HG03159 (cell line): ENCODE measurements around the gene SNED1.

ENCODE experiments used
- ATAC-seq: cut with Tn5 transposase; IDR thresholded peaks from one replicate; pipeline ENCODE4 v1.9.1; 2021; ENCODE audit warnings: mild to moderate bottlenecking, moderate library complexity; ENCODE audit not compliant: unreplicated experiment

SNED1 gene

DNA sequence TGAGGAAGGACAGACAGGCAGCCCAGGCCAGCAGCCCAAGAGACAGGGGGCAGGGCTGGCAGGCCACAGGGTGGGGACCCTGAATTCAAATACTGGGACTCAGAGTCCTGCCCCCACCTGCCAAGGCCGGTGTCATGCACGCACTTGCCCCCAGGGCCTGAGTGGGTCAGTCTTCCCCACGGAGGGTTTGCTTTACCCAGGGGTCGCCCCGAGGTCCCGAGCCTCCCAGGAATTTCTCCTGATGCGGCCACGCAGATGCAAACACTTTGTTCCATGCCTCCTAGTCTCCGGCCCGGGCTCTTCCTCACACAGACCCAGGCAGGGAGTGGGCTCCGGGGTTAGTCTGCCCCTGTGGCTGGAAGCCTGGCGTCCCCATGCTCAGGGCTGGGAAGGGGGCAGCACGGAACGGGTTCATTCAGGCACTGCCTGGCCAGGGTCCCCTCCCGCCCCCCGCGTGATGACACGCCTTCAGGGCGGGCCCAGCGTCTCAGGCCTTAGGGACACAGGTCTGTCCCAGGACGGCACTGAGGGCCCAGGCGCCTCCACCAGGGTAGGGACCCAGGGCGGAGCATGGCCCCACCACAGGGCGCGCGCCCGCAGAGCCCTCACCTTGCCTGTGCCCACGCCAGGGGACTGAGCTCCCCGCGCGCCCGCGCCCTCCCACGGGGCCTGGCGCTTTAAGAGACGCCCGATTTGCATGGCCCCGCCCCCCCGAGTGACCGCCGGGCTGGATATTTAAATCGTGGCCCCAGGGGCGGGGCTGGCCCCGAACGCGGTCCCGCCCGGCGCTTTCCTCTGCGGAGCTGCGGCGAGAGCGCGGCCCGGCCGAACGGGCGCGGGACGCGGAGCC is at the start of gene SNED1:
TSS of gene SNED1 (plus strand) at position 763 of the 850 bp plus-strand sequence. CDS start 220 bp downstream, outside the sequence.
- ATAC-seq = no peak

DNA sequence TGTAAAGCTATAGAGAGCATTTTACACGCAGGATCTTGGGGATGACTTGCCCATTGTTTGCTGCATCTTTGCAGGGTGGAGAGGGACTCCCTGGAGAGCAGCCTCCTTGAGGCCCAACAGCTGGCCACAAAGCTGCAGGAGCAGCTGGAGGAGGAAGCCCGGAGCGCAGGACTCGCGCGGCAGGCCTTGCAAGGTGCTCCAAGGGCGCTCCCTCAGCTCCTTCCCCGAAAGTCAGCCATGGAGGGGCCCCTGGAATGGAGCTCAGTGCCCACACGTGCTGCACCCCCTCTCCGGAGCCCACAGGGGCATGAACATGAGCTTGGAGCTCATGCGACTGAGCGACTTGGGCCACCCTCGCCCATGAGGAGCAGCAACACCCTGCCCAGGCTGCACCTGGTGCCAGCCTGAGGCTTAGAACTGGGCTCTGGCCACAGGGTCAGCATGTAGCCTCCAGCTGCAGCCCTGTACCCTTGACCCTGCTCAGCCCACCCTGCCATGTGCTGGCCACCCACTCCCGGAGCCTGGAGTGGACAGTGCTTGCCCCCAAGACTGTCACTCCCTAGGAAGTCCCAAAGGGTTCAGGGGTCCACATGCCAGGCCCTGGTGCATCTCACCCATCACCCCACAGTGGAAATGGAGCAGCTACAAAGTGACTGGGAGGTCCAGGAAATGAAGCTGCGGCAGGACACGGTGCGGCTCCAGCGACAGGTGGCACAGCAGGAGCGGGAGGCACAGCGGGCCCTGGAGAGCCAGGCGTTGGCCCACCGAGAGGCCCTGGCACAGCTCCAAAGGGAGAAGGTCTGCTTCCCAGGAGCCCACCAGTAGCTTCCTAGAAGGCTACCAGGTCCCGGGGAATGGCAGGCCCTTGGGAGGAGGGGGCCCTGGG is 49.3 kb upstream of the SNED1 start:
- no peak for ATAC-seq

DNA sequence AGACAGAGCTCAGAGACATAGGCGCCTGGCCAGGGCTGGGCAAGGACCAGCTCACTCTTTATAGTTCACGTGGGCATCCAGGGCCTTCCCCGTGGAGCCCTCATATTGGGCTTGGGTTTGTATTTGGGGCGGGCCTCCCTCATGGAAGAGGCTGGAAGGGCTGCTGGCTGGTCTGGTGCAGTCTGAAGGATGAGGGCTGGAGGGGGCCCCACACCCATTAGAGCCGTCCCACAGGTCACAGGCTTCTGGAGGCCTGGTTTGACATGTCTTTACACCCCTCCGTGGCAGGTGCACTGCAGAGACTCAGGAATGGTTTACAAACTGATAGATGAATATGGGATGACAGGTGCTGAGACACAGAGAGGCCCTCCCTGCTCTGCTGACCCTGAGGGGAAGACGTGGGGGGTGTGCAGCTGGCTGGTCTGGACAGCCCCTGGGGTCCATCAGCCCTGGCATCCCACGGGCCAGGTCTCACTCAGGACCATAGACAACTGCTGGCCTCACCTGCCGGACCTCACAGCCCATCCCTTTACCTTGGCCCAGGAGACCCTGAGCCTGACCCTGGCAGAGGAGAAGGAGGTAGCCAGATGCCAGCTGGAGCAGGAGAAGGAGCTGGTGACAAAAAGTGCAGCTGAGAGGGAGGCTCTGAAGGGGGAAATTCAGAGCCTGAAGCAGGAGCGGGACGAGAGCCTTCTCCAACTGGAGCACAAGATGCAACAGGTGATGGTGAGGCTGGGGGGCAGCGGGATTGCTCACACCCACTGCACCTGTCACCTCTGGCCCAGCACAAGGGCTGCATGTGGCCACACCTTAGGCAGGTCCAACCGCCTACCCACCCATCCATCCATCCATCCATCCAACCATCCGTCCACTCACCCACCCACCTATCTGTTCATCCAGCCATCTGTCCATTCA is 48.4 kb upstream of the SNED1 start:
- ATAC-seq = no peak

DNA sequence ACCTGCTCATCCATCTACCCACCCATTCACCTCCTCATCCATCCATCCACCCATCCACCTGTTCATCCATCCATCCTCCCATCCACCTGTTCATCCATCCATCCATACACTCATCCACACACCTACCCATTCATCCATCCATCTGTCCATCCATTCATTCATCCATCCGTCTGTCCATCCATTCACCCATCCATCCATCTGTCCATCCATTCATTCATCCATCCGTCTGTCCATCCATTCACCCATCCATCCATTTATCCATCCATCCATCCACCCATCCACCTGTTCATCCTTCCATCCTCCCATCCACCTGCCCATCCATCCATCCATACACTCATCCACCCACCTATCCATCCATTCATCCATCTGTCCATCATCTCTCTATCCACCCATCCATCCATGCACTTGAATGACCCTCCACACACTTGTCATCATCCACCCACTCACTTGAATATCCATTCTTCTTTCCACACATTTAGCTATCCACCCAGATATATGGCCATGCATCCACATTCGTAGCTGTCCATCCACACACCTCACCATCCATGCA is 47.3 kb upstream of the SNED1 start:
- ATAC-seq = no peak

DNA sequence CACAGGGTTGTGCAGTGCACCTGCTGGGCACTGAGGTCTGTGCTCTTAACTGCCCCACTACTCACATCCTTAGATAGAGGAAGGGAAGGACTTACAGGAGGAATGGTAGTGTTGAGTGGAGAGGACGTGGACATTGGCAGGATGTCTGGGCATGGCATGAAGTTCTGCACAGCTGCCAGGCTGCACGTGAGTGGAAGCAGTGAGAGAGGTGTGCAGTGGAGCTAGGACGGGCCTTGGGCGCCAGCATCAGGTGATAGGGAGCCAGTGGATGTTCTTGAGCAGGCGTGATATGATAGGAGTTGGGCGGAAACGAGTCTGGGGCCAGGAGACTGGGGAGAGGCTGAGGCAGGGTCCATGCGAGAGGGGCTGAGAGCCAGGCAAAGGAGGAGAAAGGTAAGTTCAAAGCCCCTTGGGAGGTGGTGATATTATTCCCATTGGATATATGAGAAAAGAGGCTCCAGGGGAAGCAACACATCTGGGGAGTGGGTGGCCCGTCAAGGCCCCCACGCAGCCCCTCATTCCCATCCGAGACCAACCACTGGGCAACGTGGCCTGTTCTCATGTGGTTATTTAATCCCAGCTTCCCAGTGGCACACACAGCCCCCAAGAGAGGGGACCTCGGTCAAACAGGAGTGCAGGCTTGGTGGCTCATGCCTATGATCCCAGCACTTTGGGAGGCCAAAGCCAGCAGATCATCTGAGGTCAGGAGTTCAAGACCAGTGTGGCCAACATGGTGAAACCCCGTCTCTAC is 45.7 kb upstream of the SNED1 start:
- no peak for ATAC-seq

DNA sequence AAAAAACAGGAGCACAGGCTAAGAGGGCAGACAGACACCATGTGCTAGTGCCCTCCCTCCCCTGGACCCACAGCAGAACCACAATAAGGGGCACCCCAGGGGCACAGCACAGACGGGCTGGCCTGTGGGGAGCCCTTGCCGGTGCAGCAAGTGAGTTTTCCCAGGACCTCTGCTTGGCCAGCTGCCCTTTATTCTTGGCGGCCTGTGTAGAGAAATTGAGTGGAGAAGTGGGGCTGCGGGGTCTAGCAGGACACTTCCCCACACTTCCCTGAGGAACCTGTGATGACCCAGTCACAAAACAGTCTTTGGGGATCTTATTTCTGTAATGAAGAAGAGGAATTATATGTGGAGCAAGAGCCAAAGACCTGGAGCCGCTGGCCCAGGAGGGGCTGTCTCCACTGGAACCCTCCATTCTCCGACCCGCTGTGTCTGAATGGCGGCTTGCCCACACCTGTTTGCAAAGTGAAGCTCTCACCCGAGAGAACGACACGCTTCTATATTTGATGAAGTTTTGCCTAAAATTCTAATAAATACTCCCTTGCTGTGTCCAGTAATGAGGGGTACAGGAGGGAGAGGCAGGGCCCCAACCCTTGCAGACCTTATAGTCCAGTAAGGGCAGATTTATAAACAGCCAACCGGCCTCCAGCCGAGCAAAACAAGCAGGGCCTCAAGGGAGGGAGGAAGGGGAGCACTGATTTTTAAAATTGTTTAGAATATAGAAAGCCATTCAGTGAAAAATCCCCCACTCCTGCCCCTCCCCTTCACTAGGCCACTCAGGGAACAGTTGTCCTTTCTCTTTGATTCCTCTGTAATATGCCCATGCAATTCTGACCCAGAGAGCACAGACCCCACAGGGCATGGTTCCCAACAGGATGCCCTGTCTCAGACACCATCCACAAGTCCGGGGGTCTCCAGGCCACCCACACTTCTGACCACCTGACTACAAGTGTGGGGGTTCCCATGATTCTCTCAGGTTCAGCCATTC is 44.7 kb upstream of the SNED1 start:
- ATAC-seq = no peak

DNA sequence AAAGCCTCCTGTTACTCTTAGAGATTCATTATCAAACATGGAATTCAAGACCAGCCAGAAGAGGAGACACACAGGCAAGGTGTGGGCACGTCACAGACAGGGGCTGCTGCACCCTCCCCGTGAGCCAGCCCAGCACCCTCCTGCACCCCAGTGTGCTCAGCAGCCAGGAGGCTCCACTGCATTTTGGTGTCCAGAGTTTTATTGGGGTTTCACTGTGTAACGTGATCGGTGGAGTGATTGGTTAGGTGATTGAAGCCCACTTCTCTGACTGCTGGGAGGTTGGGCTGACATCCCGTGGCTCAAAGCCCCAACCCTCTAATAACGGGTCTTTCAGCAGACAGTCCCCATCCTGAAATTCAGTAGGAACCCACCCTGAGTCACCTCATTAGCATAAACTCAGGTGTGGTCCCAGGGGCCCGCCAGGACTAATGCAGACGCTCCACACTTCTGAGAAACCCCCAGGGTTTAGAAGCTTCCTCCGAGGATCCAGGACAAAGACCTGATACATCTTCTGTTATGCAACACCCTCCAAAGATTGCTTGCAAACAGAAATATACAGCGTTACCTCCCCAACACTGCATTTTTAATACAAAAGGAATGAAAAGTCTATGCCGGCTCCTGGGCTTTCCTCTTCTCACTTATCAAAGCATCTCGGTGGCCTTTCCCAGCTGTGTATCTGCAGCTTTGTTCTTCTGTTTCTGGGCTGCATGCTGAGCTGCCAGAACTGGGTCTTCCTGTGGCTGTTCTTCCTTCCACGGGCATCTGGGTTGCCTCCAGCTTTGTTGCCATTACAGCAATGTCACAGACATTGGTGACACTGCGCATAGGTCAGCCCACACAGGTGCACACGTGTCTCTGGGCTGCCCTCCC is 43.7 kb upstream of the SNED1 start:
- ATAC-seq = no peak

DNA sequence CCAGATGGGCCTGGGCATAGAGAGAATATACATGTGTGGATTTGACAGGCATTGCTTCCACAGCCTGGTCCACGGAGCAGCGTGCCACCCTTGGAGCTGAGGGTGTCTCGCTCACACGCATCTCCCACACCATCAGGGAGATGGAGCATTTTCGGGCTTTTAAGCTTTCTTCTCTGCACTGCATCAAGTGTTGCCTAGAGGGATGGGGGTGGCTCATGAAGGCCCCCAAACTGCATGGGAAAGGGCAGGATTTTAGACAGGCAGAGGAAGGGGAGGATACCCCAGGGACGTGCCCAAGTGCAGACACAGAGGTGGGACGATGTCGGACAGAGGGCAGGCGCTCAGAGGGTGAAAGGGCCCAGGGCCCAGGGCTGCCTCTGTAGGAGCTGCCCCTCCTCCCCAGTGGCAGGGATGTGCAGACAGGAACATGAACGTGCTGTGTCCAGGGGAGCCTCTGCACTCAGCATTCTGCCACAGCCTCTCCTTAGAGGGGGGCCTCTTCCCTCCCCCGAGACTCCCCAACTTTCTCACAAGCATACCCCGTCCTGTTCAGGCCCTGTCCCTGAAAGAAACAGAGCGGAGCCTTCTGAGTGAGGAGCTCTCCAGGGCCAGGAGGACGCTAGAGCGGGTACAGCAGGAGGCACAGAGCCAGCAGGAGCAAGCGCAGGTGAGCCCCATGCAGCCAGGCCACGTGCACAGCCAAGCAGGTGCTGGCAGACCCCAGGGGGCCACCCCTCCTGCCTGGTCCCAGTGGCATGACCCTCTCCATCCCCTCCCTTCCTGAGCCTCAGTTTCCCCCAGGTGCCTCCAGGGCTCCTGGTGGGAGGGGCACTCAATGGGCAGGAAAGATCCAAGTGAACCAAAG is 42.9 kb upstream of the SNED1 start:
- ATAC-seq = no peak

DNA sequence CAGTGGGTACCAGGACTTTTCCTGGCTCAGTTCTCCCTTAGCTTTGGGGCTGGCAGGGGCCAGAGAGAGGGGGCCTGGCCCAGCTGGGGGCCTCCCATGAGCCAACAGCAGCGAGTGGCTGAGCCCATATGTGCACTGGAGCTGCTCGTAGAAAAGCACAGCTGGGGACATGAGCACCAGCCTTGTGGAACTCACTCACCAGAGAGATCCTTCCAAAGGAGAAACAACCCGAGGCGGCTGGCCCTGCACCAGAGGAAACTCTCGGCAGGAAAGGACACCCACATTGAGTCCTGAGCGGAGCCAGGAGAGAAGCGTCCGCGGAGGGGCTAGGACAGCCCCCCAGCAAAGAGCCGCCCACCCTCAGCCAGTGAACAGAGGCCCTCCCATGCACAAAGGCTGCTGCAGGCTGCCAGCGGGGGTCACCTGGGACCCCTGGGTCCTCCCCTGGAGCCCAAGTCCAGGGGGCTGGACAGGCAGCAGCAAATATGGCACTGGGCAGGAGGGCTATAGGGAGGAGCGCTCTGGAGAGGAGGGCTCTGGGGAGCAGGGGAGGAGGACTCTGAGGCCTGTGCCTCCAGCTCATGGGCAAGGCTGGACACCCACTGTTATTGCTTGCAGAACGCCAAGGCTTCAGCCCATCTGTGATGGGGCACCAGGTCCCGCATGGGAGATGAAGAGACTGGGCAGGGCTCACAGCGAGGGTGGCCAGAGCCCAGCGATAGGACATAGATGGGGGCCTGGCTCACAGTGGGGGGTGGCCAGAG is 42.1 kb upstream of the SNED1 start:
- no peak for ATAC-seq

DNA sequence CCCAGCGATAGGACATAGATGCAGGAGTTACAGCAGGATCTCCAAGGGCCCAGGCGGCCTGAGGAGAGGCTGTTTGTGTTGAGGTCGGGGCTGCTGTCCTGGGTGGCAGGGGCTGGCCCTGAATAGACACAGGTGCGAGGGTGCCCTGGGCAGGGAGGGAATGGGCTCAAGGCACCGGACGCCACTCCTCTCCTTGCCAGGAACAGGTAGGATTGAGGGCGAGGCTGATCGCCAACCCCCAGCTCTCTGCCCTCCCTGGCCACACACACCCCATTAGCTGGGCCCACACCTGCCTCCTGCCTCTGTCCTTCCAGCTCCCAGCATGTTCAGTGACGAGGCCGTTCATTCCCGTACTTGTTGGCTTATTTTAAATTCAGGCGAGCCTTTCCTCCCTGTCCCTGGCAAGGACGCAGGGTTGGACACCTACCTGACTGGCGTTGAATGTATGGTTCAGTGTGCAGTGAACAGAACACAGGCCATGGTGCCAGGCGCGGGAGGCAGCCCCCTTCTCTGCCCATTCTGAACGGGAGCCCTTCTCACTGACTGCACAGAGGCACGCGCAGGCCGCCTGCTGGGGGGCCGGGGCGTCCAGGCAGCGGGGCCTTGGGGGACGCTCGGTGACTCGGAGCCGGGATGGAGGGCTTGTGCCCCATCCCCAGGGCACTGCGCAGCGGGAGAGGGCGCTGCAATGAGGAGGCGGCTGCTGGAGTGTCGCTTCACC is 41.3 kb upstream of the SNED1 start:
- no peak for ATAC-seq

DNA sequence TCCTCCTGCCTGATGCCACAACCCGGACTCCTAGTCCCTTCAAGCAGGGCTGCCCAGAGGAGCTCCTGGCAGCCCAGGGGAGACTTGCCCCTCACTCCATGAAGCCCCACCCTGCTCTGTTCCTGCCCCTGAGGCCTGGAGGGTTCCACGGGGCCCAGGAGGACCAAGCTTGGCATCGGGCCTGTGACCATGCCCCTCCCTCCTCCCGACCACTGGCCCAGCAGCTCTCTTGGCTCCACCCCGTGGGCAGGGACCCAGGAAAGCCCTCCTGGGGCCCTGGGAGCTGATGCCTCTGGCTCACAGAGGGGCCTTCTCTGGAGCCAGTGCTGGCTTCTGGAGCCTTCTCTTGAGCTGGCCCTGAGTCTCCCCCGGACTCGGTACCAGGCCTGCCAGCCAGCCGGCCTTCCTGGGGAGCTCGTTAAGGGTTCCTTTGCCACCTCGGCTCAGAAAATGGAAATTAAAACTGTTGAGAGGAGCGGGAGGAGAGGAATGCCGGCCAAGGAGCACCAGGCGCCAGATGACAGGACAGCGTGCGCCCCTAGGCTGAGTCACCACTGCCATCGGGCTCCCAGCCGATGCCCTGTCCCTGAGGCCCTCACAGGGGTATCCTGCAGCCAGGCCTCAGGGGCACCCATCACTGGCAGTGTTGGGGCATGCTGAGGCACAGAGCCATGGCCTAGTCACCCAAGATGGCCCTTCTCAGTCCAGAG is 40.6 kb upstream of the SNED1 start:
- no peak for ATAC-seq

DNA sequence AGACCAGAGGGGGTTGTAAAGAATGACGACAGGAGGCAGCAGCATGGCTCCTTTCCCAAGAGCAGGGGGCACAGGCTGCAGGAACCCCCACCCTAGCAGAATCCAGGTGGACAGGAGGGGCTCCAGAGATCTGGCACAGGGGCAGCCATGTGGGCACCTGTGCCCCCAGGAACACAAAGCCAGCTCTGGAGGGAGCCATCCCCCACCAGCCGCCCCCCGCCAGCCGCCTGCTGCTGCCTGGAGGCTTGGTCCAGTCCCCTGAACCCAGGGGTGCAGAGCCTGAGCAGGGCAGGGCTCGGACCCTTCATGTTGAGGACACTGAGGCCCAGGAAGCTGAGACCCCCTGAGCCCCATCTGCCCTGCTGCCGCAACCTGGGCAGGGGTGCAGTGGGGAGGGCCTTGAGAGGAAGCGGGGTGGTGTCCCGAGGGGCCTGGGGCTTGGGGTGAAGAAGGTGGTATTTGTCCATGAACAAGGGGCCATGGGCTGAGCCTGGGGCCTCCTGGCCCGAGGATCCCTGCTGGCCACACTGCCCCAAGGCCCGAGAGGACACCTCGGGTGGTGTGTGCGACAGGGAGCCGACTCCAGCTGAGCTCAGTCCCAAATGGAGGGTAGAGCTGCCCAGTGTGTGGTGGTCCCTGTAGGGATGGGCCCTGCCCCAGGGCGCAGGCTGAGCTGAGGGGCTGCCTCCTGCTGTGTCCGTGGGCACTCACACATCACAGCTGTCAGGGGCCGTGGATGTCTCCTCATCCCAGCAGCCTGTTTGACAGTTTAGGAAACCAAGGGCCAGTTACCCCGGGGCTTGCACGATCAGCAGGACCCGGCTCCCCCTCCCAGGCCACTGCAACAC is 39.8 kb upstream of the SNED1 start:
- ATAC-seq = no peak

DNA sequence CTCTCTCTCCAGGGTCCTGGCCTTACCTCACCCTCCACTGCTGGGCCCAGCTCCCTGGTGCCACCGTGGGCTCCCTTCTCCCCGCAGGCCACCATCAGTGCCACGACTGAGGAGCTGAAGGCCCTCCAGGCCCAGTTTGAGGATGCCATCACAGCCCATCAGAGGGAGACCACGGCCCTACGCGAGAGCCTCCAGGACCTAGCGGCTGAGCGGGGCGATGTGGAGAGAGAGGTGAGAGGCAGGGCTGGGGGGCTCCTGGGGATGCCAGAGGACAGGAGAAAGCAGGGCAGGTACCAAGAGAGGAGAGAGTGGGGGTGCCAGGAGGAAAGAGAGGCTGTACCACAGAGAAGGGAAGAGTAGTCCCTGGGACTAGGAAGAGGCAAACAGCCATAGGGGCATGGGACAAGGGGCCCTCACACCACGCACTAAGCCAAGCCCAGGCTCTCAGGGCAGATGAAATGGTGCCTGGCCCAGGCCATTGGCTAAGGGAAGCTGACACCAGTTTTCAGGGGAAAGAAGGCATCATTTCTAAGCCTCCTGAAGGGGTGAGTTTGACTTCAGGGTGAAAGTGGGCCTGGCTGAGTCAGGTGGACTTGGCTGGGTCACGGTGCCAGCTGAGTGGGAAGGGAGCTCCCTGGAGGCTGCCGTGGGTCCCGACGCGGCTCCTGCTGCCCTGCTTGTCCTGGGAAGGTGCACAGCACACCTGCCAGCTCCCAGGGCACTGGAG is 39.0 kb upstream of the SNED1 start:
- no peak for ATAC-seq
